Testis (tissue), 3 donors: ENCODE results near the gene CTDSPL. TPM values are rescaled to one million over a fixed set of nuclear protein-coding genes. Genes with fewer than 3 reads are reported as not detected.

Experiments used
- DNase-seq: peaks from one replicate; pipeline ENCODE4 v3.0.0-alpha.2; 2019
- H3K27ac ChIP-seq, 2 donors: fragments of 200-600 bp; sonication (generic); one replicate each; pipeline ENCODE4 v1.5.1; 2019
- H3K27me3 ChIP-seq: fragments of 200-600 bp; sonication (generic); one replicate; pipeline ENCODE4 v1.5.1; 2019
- H3K36me3 ChIP-seq: fragments of 200-600 bp; sonication (generic); one replicate; pipeline ENCODE4 v1.5.1; 2017; ENCODE audit warnings: low read depth; ENCODE audit errors: missing control alignments
- H3K4me1 ChIP-seq: fragments of 200-600 bp; sonication (generic); one replicate; pipeline ENCODE4 v1.5.1; 2019
- H3K4me3 ChIP-seq, 2 donors: fragments of 200-600 bp; sonication (generic); one replicate each; pipeline ENCODE4 v1.5.1; 2017 to 2019
- H3K9me3 ChIP-seq: fragments of 200-600 bp; sonication (generic); one replicate; pipeline ENCODE4 v1.5.1; 2017
- CTCF ChIP-seq, 3 experiments: fragments of 450-650 bp in 2 of 3; fragments of 200-600 bp in 1 of 3; sonication (generic) in 1 of 3; IDR thresholded peaks; one replicate each; pipeline ENCODE4 v1.5.1; 2016 to 2019; ENCODE audit warnings: antibody characterized with exemption in 3 of 3, mild to moderate bottlenecking in 2 of 3, moderate library complexity in 1 of 3
- POLR2A ChIP-seq: fragments of 450-650 bp; IDR thresholded peaks from one replicate; pipeline ENCODE4 v1.6.1; 2017; ENCODE audit warnings: antibody characterized with exemption, mild to moderate bottlenecking, moderate library complexity
- WGBS, 2 donors: methylation state at CpG; one replicate each; pipeline ENCODE4 v1.1.5; 2018; 5-methylcytosine and 5-hydroxymethylcytosine counted together
- intact Hi-C: fragments of 100-400 bp; cut with DNase I; formaldehyde crosslinking; loops from one replicate; pipeline ENCODE4 v1.15.1; 2023; ENCODE audit warnings: low total_unique reads
- polyA plus RNA-seq: library from polyadenylated mRNA; stranded (reverse); fragments of 350-450 nt; fragmentation: Illumina TruSeq; extraction: RNeasy Lipid Tissue Mini Kit (QIAGEN cat#74804); gene quantifications from one replicate; pipeline ENCODE4 v1.2.3, GENCODE V29; 2014; ENCODE audit warnings: low read depth, low replicate concordance; ENCODE audit not compliant: insufficient read depth
- total RNA-seq, 2 donors: library from RNA; depleted of rRNA; stranded (reverse); fragments of >200 nt; gene quantifications; one replicate each; pipeline ENCODE4 v1.2.3, GENCODE V29; 2016

The CTDSPL gene
- total and polyA plus RNA-seq, 3 donors from 2014 or later, result 24.4 to 43.0 (median 32.4) TPM

- no peaks in the 10 kb centered on the region for H3K27me3 ChIP-seq
- no peak for TF ChIP-seq POLR2A
- no peak for TF ChIP-seq CTCF (IDR thresholded peaks at IDR 0.05)
- WGBS, 2 donors, result 88 to 93% methylated on average over 4 of the region's 4 CpGs
- H3K27ac ChIP-seq, result no peak overlapping the region
- peaks cover 13% of the 10 kb centered on the region for H3K4me1 ChIP-seq
- no peak for DNase-seq
- no peaks in the 10 kb centered on the region for H3K9me3 ChIP-seq
- H3K4me3 ChIP-seq, result no peak overlapping the region
- intact Hi-C loops, result no loop called here
- no peaks in the 10 kb centered on the region for H3K36me3 ChIP-seq
These were observed 51.8 kb downstream of the CTDSPL start for GRCh38 chr3:37913522-37913921.

- Histone ChIP-seq H3K4me3 (no peak overlapping the region), H3K4me1 (peaks cover 19% of the 10 kb centered on the region), H3K27me3 (no peaks in the 10 kb centered on the region), H3K36me3 (no peaks in the 10 kb centered on the region), H3K9me3 (no peaks in the 10 kb centered on the region), H3K27ac (no peak overlapping the region)
- 92 to 95% methylated on average over 1 of the region's 1 CpG for WGBS, 2 donors
- DNase-seq, result no peak
- TF ChIP-seq POLR2A (no peak), CTCF (IDR thresholded peaks at IDR 0.05) (no peak)
- intact Hi-C loops, result no loop called here
These were observed 55.0 kb downstream of the CTDSPL start for GRCh38 chr3:37916685-37917084.

GRCh38 chr3:37918627-37919026, 56.9 kb downstream of the CTDSPL start:
- no peaks in the 10 kb centered on the region for H3K36me3 ChIP-seq
- no peak overlapping the region for H3K27ac ChIP-seq
- intact Hi-C loops, result no loop called here
- no peak overlapping the region for H3K4me3 ChIP-seq
- 59 to 75% methylated on average over 1 of the region's 1 CpG for WGBS, 2 donors
- H3K27me3 ChIP-seq, result no peaks in the 10 kb centered on the region
- H3K4me1 ChIP-seq, result peaks cover 30% of the 10 kb centered on the region
- TF ChIP-seq CTCF (IDR thresholded peaks at IDR 0.05) (no peak), POLR2A (no peak)
- no peak for DNase-seq
- no peaks in the 10 kb centered on the region for H3K9me3 ChIP-seq

- no peaks in the 10 kb centered on the region for H3K27me3 ChIP-seq
- H3K27ac ChIP-seq, result no peak overlapping the region
- H3K9me3 ChIP-seq, result no peaks in the 10 kb centered on the region
- peaks cover 41% of the 10 kb centered on the region for H3K4me1 ChIP-seq
- no peak for TF ChIP-seq POLR2A
- no peak for TF ChIP-seq CTCF (IDR thresholded peaks at IDR 0.05)
- intact Hi-C loops, result no loop called here
- WGBS, 2 donors, result 77 to 84% methylated on average over 4 of the region's 4 CpGs
- no peaks in the 10 kb centered on the region for H3K36me3 ChIP-seq
- DNase-seq, result no peak
- H3K4me3 ChIP-seq, result no peak overlapping the region
These were observed 58.5 kb downstream of the CTDSPL start for GRCh38 chr3:37920156-37920699.

GRCh38 chr3:37921025-37921424, 59.3 kb downstream of the CTDSPL start:
- TF ChIP-seq POLR2A (no peak), CTCF (IDR thresholded peaks at IDR 0.05) (no peak)
- Histone ChIP-seq H3K4me1 (peaks cover 43% of the 10 kb centered on the region), H3K27ac (peak overlapping the region in 1 of 2 donors; percentile 7), H3K9me3 (no peaks in the 10 kb centered on the region), H3K27me3 (no peaks in the 10 kb centered on the region), H3K36me3 (no peaks in the 10 kb centered on the region), H3K4me3 (no peak overlapping the region)
- DNase-seq, result no peak
- intact Hi-C loops, result no loop called here
- 60 to 74% methylated on average over 5 of the region's 5 CpGs for WGBS, 2 donors
